Fibroblast of the aortic adventitia (primary cell): ENCODE measurements around the gene TRRAP. TPM values are rescaled to one million over a fixed set of nuclear protein-coding genes. Genes with fewer than 3 reads are reported as not detected.

Experiments
- DNase-seq: peaks from one replicate; pipeline ENCODE4 v3.0.0-alpha.2; 2010; ENCODE audit warnings: low read depth
- H3K4me3 ChIP-seq: 2 replicates; pipeline ENCODE4 v1.5.1; 2011; ENCODE audit warnings: low read depth, mild to moderate bottlenecking, control low read depth, low read length, moderate library complexity
- total RNA-seq: library from RNA; depleted of rRNA; stranded (reverse); fragments of >200 nt; gene quantifications from 2 replicates; pipeline ENCODE4 v1.2.3, GENCODE V29; 2012; ENCODE audit warnings: low replicate concordance
- TF ChIP-seq, protein P1 (sequence below): IDR thresholded peaks from 2 replicates; pipeline ENCODE4 v1.5.1; 2011; ENCODE audit warnings: mild to moderate bottlenecking, low read length, control low read depth, inconsistent platforms; ENCODE audit not compliant: insufficient read depth

TRRAP gene
- total RNA-seq, 1 donor, result 17.4 TPM

DNA sequence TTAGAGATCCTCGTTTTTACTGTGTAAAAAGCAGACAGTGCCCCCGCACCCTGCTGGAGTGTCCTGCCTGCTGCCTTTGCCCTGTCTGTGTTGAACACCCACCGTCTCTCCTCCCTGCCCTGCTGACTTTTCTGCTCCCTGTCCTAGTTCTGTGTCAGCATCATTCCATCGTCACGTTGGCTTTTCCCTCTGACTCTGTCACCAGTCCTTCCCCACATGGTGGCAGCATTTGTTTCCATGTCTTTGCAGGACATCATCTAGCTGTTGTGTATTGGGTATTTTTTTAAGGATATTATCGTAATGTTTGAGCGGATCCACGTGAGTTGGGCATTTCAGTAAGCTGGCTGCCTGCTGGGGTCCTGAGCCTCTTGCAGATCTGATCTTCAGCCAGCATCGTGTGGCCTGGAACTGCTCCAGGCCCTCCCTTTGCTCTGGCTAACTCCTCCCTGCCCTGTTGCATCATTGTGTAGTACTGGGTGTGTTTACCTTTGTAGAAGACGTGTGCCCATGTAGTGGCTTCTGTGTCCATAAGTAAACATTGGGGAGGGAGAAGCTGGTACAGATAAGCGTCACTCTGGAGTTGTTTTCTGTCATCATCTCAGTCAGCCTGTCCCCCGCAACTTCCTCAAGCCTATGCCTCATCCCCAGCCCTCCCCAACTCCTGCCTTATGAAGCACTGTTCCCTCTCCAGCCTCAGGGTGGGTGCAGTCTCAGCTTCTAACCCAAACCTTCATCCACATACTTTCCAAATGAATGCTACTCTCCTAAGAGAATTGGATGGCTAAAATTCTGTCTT, 44.3 kb downstream of the TRRAP start:
- H3K4me3 ChIP-seq, result no peak overlapping the region
- peak; percentile 80 for DNase-seq
- TF ChIP-seq, protein P1, sequence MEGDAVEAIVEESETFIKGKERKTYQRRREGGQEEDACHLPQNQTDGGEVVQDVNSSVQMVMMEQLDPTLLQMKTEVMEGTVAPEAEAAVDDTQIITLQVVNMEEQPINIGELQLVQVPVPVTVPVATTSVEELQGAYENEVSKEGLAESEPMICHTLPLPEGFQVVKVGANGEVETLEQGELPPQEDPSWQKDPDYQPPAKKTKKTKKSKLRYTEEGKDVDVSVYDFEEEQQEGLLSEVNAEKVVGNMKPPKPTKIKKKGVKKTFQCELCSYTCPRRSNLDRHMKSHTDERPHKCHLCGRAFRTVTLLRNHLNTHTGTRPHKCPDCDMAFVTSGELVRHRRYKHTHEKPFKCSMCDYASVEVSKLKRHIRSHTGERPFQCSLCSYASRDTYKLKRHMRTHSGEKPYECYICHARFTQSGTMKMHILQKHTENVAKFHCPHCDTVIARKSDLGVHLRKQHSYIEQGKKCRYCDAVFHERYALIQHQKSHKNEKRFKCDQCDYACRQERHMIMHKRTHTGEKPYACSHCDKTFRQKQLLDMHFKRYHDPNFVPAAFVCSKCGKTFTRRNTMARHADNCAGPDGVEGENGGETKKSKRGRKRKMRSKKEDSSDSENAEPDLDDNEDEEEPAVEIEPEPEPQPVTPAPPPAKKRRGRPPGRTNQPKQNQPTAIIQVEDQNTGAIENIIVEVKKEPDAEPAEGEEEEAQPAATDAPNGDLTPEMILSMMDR, result no peak

DNA sequence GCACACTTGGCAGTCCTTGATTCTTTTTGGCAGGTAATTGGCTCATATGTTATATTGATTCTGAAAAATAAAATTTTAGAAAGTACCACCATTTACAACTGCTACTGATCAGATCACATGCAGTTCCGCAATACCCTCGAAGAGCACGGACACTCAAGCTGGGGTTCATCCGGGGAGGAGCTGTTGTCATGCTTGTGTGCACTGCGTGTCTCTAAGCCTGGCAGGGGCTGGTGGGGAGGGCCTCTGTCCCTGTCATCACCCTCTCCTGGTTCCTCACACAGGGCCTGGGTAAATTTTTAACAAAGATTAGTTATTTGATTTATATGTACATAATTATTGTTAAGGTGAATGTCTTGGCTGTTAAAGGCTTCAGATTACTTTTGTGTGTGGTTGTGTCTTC, 45.2 kb downstream of the TRRAP start:
- no peak for DNase-seq
- TF ChIP-seq, protein P1, result no peak
- no peak overlapping the region for H3K4me3 ChIP-seq

DNA sequence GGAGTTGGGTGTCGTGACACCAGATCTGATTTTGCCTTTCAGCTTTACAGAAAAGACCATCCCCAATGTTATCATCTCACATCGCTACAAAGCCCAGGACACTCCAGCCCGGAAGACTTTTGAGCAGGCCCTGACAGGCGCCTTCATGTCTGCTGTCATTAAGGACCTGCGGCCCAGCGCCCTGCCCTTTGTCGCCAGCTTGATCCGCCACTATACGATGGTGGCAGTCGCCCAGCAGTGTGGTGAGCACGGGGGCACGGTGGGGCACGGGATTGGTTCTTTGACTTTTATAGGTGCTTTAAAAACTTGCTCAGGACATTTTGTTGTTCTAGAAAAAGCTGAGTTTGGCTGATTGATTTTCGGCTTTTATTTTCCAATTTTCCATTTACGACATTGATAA, 48.8 kb downstream of the TRRAP start:
- no peak overlapping the region for H3K4me3 ChIP-seq
- TF ChIP-seq, protein P1, result no peak
- no peak for DNase-seq

DNA sequence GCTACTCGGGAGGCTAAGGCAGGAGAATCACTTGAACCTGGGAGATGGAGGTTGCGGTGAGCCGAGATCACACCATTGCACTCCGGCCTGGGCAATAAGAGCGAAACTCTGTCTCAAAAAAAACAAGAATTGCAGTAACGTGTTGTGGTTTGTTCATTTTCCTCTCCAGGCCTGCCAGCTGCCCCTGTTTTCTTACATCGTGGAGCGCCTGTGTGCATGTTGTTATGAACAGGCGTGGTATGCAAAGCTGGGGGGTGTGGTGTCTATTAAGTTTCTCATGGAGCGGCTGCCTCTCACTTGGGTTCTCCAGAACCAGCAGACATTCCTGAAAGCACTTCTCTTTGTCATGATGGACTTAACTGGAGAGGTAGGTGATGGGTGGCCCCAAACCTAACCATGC, 52.1 kb downstream of the TRRAP start:
- no peak for DNase-seq
- no peak overlapping the region for H3K4me3 ChIP-seq
- TF ChIP-seq, protein P1, result no peak

DNA sequence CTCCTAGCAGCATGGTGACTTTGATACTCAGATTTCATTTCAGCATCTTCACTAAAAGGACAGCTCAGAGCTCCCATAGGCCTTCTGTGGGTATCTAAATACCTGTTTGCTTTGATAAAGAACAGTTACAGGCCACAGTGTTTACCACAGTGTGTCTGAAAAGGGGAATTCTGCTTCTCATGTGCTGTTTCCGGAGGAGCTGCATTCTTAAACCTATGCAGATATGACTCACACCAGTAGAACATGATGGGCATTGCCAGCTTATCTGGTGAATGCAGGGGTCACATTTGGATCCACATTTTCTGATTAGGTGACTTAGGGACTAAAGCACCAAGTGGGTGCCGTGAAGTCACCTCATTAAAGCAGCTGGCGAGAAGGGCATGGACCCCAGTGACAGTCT, 52.6 kb downstream of the TRRAP start:
- DNase-seq, result no peak
- TF ChIP-seq, protein P1, result no peak
- no peak overlapping the region for H3K4me3 ChIP-seq

DNA sequence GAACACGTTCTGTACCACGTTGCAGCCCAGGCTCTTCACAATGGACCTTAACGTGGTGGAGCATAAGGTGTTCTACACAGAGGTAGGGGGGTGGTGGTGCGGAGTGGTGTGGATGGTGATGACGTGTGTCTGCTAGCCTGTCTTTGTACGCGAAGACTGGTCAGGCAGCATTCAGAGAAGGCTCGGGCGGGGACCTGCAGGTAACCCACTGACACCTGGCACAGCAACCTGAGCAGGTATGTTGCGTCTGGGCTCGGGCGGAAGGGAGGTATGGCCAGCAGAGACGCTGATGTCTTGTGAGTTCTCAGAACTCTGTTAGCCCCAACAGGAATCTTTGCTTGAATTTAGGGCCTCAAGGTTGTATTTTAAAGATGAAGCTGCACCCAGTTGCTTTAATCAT, 55.0 kb downstream of the TRRAP start:
- H3K4me3 ChIP-seq, result no peak overlapping the region
- no peak for DNase-seq
- TF ChIP-seq, protein P1, result no peak

DNA sequence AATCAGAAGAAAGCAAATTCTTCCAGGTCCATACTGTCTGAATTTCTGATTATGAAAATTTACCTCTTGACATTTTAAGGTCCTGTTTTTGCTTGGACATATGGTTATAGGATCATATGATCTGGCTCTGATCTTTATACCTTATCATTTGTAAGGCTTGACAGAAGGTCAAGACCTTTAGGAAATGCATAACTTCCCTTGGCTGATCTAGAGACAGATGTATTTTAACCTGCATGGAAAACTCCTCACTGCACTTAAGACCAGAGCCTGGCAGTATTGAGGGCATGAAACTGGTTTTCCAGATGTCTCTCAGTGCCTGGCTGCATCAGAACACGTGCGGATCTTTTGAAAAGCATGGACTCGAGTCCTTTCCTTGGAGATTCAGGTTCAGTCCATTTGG, 55.9 kb downstream of the TRRAP start:
- TF ChIP-seq, protein P1, result no peak
- no peak for DNase-seq
- H3K4me3 ChIP-seq, result no peak overlapping the region
